IPS-NIHi7 (cell line): ENCODE data around the gene CD9.
"Not testable (repeated sequence)": the region's sequence is repeated elsewhere in the genome, so short reads cannot be mapped to it uniquely, and the experiment has no call there.

Experiments used
- DNase-seq: peaks from one replicate; pipeline ENCODE4 v3.0.0; 2012; ENCODE audit warnings: mixed read lengths; ENCODE audit errors: extremely low spot score

The CD9 gene

GRCh38 chr12:6180268-6181051, 19.7 kb upstream of the CD9 start:
- no peak for DNase-seq

- no peak for DNase-seq
These were observed 19.0 kb upstream of the CD9 start for GRCh38 chr12:6181166-6181565.

GRCh38 chr12:6181583-6182278, 18.5 kb upstream of the CD9 start:
- no peak for DNase-seq

DNA sequence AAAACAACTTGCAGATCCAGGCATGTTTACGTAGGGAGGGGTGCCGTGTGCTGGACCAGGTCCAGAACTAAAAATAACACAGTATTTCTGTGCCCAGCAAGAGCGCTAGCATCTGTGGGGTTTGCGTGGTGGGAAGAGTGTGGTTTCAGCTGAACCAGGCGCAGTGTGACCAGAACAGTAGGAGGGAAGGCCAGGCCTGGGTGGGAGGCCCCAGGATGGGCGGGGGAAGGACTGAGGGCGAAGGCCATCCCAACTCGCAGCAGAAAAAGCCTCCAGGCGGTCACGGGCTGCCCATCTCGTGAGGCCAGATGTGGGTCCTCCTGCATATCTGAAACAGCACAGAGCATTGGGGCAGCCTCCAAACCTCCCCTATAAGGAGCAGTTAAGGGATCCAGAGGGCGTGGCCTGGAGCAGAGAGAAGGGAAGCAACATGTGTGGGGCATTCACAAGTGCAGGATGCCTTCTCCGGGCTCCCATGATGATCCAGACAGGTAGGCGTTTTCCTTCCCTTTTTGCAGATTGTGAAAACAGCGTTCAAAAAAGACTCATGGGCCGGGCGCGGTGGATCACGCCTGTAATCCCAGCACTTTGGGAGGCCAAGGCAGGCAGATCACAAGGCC, 17.8 kb upstream of the CD9 start:
- no peak for DNase-seq

DNA sequence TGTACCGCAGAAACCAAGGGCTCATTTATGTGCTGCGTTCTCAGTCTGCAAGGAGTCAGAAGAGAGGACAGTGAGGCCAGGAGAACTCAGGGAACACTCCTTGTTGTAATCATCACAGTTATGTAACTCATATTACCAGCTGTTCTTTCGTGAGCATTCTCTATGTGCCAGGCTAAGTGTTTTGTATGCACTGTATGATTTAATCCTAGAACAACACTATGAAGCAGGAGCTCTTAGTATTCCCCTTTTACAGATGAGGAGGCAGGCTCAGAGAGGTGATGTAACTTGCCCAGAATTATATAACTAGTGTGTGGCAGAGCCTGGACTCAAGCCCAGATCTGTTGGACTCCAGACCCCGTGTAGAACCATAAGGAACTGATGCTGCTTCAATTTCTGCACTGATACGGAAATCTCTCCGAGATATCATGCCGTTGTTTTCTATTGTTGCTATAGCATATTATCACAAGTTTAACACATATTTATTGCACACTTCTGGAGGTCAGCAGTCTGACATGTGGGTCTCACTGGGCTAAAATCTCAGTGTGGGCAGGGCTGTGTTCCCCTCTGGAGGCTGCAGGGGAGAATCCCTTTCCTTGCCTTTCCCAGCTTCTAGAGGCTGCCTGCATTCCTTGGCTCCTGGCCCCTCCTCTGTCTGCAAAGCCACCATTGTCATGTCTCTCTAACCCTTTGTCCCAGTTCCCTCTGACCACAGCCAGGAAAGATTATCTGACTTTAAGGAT, 16.3 kb upstream of the CD9 start:
- DNase-seq, result no peak

- no peak for DNase-seq
These were observed 14.0 kb upstream of the CD9 start for GRCh38 chr12:6185961-6186827.

GRCh38 chr12:6187948-6188793, 12.0 kb upstream of the CD9 start:
- no peak for DNase-seq

DNA sequence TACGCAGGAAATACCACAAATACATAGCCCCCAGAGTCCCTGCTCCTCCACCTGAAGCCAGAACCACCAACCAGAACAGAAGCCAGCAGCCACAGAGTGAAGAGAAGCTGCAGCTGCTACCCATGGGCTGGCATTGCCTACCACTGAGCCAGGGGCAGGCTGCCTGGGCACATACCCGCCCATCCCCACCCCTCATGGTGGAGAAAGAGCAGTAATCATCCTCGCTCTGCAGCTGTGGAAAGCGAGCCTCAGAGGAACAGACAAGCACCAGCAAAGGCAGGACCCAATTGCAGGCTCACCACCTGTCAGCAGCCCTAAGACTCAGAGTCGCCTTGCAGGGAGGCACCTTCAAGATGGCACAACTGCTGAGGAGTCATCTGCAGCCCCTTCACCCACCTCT, 11.2 kb upstream of the CD9 start:
- DNase-seq, result no peak

GRCh38 chr12:6189952-6190598, 10.1 kb upstream of the CD9 start:
- DNase-seq, result not testable (repeated sequence)

DNA sequence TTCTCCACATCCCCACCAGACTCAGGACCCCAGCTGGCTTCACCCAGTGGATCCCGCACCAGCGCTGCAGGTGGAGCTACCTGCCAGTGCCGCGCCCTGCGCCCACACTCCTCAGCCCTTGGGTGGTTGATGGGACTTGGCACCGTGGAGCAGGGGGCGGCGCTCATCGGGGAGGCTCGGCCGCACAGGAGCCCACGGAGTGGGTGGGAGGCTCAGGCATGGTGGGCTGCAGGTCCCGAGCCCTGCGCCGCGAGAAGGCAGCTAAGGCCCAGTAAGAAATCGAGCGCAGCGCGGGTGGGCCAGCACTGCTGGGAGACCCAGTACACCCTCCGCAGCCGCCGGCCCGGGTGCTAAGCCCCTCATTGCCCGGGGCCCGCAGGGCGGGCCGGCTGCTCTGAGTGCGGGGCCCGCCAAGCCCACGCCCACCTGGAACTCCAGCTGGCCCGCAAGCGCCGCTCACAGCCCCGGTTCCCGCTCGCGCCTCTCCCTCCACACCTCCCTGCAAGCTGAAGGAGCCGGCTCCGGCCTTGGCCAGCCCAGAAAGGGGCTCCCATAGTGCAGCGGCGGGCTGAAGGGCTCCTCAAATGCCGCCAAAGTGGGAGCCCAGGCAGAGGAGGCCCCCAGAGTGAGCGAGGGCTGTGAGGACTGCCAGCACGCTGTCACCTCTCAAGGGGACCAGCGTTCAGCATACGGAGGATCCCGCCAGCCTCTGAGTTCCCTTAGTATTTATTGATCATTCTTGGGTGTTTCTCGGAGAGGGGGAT, 9.3 kb upstream of the CD9 start:
- not testable (repeated sequence) for DNase-seq

GRCh38 chr12:6192604-6193380, 7.4 kb upstream of the CD9 start:
- no peak for DNase-seq

DNA sequence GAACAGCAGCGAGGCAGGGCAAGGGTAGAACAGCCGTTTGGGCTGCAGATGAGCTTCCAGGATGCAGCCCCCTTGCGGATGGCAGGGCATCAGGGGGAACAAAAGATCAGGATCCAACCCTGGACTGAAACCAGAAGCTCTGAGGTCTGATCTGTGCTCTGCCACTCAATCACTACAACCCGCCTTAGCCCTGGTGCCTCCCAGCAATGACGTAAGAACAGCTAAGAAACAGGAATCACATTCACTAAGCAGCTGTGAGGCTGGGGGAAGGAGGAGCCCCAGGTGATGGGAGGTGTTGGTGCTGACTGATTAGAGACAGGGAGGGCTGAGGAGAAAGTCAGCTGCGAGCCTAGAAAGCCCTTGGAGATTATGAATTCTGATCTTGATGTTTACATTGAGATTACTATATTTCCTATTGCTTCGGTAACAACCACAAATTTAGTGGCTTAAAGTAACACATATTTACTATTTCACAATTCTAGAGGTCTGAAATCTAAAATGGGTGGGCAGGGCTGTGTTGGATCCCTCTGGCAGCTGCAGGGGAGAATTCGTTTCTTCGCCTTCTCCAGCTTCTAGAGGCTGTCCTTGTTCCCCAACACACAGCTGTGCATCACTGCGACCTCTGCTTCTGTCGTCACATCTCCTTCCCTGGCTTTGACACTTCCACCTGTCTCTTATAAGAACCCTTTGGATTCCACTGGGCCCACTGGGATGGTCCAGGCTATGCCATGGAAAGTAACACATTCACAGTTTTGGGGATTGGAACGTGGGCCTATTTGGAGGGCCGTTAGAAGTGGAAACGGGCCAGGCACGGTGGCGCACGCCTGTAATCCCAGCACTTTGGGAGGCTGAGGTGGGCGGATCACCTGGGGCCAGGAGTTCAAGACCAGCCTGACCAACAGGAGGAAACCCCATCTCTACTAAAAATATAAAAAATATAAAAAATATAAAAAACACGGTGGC, 6.1 kb upstream of the CD9 start:
- DNase-seq, result peak; percentile 69

DNA sequence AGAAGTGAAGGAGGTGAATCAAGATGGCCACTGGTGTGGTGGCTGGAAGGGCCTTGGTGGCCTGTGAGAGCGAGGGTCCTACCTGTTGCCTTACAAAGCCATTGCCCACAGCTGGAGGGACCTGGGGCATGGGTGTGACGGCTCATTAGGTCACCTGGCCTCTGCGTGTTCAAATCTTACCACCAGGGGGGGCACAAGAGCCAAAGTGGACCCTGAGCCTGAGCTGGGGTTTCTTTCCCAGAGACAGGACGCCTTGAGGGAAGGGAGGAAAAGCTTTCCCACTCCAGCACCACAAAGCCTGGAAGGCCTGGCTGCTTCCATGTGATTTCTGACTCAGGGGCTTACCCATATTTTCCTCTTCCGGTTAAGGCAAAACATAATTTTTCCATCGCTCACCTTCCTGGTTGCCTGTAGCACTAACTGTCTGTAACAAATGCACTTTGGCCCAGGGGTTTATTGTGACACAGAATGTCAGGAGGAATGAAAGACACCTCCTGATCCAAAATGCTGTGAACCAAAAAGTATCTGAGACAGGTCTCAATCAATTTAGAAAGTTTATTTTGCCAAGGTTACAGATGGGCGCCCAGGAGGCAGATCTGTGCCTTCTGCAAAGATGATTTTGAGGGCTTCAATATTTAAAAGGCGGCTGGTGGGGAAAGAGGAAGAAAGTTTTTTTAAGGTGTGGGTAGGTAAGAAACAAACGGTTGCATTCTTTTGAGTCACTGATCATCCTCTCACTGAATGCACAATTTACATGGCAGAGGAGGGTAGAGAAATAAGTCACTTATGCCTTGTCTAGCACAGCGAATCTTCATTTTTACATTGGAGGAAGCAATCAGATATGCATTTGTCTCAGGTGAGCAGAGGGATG, 4.3 kb upstream of the CD9 start:
- peak; percentile 96 for DNase-seq

DNA sequence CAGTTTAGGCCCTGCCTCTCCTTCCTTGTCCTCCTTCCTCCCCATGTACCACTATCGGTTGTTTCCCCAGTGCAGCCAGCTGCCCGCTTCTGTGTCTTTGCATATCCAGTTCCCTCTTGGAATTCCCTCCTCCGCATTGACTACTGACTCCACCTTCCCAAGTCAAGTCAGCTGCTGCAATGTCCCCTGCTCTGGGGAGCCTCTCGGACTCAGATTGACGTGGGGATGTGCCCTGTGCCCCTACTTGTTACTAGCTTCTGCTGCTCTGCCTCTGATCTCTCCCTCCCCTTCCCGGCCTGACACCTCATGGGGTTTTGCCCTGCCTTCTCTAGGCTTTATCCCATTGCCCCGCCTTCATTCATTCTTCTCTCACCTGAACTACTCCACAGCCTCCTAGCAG, 2.1 kb upstream of the CD9 start:
- DNase-seq, result no peak

GRCh38 chr12:6198556-6198955, 1.6 kb upstream of the CD9 start:
- DNase-seq, result no peak

DNA sequence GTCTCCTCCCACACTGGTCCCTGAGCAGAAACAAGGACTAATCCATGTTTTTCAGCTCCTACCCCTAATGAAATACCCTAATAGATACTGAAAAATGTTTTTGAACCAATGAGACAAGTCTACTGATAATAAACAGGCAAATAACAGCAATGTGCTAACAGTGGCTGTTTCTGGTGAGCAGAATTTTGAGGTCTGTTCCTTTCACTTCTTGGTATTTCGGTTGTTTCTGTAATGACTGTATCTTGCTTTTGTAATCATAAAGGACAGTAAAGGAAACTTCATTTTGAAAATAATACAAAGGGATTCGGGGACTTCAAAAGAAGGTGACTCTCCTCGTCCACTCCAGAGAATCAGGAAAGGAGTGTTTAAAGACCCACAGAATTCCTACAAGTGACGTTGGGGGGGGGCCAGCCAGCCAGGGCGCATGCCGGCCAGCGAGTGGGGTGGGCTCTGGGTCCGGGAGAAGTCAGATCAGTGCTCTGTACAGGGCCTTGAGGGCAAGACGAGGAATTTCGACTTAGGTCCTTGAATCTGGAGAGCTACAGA, 1.1 kb upstream of the CD9 start:
- no peak for DNase-seq
